GM21737 (cell line): ENCODE data around the gene NKX2-4.

Experiments used
- ATAC-seq: cut with Tn5 transposase; IDR thresholded peaks from one replicate; pipeline ENCODE4 v1.9.1; 2021; ENCODE audit warnings: mild to moderate bottlenecking, moderate library complexity; ENCODE audit not compliant: unreplicated experiment

NKX2-4 gene

GRCh38 chr20:21364413-21364812 is 32.9 kb downstream of the NKX2-4 start:
- no peak for ATAC-seq

DNA sequence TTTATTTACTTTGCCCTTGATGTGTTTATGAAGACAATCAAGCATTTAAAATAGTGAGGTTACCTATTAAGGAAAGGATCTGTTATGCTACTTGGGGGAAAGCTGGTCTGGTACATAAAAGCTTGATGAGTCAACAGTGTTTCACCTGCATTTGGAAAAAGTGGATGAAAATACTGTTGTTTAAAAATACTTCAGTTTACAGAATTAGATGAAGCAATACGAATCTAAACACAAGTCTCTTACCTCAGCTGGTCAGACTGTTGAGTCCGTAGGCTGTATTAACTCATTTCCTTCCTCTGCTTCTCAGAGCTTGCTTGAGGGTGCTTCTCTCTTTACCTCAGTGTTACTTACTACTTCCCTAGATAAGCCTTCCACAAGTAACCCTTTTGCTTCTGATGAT is 36.1 kb downstream of the NKX2-4 start:
- no peak for ATAC-seq

- ATAC-seq, result no peak
Observed at GRCh38 chr20:21360705-21361104, 36.6 kb downstream of the NKX2-4 start.

DNA sequence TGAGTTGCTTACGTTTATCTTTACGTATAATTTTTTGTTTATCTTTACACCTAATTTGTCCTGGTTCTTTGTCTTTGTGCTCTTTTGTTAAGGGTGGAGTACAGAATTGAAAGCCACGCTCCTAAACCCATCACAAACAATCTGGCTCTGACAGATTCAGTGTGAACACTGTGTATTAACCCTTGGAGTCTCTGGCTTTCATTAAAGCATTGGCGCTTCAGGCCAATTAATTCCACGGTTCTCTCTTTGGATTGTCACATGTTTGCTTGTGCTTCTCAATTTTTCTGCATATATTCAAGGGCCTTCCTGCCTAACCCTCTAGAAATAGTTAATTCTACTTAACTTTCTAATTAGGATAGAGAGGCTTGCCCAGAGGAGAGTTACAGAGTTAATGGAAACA is 38.6 kb downstream of the NKX2-4 start:
- no peak for ATAC-seq

DNA sequence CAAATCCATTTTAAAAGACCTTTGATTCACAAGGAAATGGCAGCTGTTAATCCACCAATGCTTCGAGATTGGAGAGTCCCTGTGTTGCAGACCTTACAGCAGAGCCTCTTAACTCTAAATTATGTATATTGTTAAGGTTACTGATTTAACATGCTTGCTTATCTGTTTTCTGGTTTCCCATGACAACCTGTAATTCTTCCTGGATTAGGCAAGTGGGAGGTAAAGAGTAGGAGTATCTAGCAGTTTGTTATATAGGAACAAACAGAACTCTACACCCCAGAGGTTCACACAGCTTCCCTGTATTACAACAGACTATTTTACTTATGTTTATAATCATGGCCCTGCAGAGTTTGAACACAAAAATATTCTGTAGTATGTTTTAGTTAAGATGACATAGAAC is 39.5 kb downstream of the NKX2-4 start:
- no peak for ATAC-seq

DNA sequence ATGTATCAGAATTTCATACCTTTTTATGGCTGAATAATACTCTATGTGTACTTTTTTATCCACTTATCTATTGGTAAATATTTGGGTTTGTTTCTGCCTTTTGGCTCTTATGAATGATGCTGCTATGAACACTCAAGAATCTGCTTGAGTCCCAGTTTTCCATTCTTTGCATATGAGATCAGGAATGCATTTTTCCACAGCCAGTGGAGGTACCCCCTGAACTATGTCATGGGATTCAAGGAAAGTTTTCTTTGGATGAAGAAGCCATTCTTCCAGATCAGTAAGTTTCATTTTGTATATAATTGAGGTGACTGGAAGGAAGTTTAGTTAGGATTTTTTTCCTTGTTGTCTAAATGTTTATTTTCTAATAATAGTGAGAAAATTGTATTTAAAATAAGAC is 40.9 kb downstream of the NKX2-4 start:
- no peak for ATAC-seq

GRCh38 chr20:21355981-21356380 is 41.3 kb downstream of the NKX2-4 start:
- no peak for ATAC-seq

DNA sequence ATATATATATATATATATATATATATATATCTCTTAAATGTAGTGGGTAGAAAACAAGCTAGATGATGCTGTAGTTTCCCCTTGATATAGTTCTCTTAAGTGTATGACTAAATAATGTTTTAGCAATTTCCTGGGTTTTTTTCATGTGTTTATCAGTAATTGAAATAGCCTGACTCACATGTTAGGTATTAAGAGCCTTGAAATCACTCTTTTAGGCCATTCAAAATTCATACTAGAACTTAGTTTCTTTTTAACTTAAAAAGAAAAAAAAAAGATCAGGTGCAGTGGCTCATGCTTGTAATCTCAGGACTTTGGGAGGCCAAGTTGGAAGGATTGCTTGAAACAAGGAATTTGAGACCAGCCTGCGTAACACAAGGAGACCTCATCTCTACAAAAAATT is 44.1 kb downstream of the NKX2-4 start:
- no peak for ATAC-seq

GRCh38 chr20:21352703-21353102 is 44.6 kb downstream of the NKX2-4 start:
- ATAC-seq, result no peak
